Astrocyte of the spinal cord (primary cell): Measurements from ENCODE around the gene PPP1R12B.
"Not testable (repeated sequence)": the region's sequence is repeated elsewhere in the genome, so short reads cannot be mapped to it uniquely, and the experiment has no call there.

Experiments
- DNase-seq: peaks from one replicate; pipeline ENCODE4 v3.0.0; 2011; ENCODE audit warnings: low read depth, low spot score
- H3K4me3 ChIP-seq: 2 replicates; pipeline ENCODE4 v1.5.1; 2011; ENCODE audit warnings: low read depth, mild to moderate bottlenecking, low read length, moderate library complexity
- in situ Hi-C: cut with HindIII; loops from 2 replicates; pipeline ENCODE4 v1.10.0; 2017; ENCODE audit warnings: low sequenced_read_pairs
- TF ChIP-seq, protein P1 (sequence below): IDR thresholded peaks from 2 replicates; pipeline ENCODE4 v1.5.1; 2012; ENCODE audit warnings: low read depth, mild to moderate bottlenecking, low read length, inconsistent platforms

PPP1R12B gene

DNA sequence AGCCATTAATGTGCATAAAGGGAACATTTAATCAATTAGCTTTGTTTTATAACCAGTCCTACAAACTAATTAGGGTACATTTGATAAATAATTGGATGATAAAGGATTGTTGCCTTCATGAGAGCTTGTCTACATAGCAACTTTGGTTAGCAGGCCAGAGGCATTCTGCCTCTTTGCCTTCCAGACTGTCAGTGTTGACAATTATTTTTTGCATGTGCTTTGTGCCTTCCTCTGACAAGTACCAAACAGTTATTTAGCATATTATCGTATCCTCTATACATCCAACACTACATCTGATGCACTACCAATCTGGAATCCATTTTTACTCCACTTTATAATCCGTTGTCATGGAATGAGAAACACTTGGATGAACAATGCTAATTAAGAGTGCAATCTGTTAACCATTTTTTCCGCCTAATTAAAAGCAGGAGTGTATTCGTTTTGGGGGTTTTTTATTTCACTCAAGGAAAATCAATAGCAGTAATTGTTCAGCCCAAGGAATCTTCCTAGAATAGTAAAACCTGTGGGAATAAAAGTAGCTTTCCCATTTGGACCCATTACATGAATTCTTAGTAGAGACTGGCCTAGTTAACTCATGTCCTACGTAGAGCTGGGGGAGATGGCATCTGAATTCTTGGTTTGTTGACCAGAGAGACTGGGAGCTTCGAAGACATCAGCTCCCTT is 196.4 kb downstream of the PPP1R12B start:
- DNase-seq, in situ Hi-C loops, H3K4me3 ChIP-seq: not testable (repeated sequence)

DNA sequence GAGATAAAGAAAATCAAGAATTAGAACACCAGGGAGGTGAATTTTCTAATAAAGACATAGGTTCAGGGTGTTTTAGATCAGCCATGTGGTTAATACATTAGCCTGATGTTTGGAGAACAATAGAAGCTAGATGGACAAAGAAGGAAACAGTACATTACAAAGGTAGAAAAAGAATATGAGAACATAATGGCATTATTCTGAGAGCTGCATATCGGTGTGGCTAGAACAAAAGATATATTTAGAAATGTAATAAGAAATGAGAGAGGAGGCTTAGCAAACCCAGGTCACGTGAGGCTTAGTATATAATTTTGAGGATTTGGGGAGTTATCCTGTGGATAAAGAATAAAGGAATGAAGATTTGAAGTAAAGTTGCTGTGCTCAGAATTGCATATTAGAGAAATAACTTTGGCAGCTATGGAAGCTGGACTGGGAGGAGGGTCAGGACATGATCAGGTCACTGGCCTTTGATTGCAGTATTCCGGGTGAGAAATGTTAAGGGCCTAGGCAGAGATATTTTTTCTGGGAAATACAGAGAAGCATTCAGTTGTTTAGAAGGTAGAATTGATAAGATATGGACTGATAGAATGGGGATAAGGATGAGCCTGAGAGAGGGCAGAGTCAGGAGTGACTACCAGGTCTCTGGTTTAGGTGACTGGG is 197.3 kb downstream of the PPP1R12B start:
- in situ Hi-C loops, H3K4me3 ChIP-seq, DNase-seq: not testable (repeated sequence)

DNA sequence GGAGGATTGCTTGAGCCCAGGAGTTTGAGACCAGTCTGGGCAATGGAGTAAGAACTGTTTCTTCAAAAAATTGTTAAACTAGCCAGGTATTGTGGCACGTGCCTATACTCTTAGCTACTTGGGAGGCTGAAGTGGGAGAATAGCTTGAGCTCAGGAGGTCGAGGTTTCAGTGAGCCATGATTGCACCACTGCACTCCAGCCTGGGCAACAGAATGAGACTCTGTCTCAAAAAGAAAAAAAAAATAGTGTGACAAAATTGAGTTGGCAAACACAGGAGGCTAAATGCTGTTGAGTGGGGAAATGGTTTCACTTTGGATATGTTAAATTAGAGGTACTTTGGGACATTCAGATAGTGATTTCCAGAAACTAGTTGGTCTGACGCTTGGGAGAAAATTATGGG is 197.9 kb downstream of the PPP1R12B start:
- H3K4me3 ChIP-seq, DNase-seq, in situ Hi-C loops: not testable (repeated sequence)

DNA sequence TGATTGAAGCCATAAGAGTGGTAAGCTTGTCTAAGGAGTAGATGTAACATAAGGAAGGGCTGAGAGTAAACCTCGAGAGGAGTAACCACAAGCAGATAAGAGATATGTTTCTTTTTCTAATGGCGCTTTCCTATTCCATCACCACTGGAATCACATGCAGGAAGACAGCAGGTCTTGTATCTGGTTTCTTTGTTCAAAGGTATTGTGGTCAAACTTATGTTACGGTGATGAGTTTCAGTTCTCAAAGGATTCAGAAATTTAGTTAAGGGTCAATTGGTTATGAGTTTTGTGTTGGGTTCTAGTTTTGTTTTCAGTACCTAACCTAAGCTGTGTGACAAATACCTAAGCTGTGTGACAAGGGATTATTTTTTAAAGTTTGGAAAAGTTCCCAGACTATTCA is 198.3 kb downstream of the PPP1R12B start:
- H3K4me3 ChIP-seq, in situ Hi-C loops: not testable (repeated sequence)

DNA sequence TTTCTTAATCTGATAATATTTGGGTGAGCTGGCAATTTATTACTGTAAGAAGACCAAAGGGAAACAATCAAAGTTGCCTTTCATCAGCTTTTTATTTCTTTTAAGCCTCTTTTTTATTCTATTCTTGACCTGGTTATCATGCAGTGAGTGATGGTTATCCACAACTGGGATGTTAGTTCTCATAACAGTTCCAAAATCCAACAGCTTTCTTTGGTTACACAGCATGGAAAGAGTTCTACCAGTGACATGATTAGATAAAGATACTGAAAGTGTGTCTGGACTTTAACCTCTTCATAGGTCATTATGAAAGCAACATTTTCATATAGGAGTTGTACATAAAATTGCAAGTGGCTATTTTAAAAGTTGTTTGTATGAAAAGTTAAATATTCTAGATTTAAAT is 198.7 kb downstream of the PPP1R12B start:
- in situ Hi-C loops: no loop called here
- no peak overlapping the region for H3K4me3 ChIP-seq
- TF ChIP-seq, protein P1, sequence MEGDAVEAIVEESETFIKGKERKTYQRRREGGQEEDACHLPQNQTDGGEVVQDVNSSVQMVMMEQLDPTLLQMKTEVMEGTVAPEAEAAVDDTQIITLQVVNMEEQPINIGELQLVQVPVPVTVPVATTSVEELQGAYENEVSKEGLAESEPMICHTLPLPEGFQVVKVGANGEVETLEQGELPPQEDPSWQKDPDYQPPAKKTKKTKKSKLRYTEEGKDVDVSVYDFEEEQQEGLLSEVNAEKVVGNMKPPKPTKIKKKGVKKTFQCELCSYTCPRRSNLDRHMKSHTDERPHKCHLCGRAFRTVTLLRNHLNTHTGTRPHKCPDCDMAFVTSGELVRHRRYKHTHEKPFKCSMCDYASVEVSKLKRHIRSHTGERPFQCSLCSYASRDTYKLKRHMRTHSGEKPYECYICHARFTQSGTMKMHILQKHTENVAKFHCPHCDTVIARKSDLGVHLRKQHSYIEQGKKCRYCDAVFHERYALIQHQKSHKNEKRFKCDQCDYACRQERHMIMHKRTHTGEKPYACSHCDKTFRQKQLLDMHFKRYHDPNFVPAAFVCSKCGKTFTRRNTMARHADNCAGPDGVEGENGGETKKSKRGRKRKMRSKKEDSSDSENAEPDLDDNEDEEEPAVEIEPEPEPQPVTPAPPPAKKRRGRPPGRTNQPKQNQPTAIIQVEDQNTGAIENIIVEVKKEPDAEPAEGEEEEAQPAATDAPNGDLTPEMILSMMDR: no peak
- DNase-seq: no peak

More for the DNA sequence above, 198.3 kb downstream of the PPP1R12B start:
- DNase-seq: not testable (repeated sequence)

DNA sequence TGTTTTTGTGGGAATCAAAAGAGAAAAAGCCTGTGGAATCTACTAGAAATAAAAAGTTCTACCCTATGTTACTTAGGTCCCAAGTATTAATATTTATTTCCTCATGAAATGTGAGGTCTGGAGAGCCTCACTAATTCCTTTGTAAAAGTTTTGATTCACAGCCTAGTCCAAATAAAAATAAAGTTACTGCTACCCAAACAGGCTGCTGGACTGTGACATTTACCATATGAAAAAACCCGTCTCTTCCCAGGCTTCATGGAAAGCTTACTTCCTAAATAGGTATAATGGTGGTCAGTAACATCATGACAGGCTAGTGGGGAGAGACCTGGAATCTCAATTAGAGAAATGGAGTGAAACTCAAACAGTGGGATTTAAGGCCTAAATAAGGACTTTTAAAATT is 201.6 kb downstream of the PPP1R12B start:
- H3K4me3 ChIP-seq, DNase-seq, in situ Hi-C loops: not testable (repeated sequence)

DNA sequence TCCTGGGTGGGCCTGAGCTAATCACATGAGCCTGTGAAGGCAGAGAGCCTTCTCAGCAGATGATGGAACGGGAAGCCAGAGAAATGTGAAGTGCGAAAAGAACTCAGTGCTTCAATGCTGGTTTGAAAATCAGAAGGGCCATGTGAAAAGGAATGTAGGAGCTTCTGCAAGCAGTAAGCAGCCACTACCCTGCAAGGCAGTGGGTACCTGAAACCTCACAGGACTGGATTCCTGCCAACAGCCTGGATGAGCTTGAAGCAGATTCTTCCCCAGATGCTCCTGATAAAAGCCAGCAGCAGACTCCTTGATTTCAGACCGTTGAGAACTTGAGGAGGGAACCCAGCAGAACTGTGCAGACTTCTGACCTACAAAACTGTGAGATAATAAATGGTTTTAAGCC is 203.2 kb downstream of the PPP1R12B start:
- no peak for DNase-seq

DNA sequence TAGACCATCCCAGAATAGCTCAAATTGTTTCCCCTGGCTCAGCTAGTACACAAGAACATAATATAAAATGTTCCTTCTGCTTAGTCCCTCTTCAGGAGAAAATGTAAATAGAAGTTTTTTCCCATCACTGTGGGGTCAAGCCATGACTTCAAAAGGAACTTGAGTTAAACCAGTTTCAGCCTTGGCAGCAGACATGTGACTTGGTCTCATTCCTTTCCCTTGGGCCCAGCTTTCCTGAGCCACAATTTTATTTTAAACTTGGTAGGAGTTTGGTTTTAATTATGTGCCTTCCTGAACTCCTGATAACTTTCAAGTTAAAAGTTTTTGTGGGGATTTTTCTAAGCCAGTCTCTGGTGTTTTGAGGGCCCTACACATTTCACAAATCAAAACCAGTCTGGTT is 204.1 kb downstream of the PPP1R12B start:
- DNase-seq, in situ Hi-C loops, H3K4me3 ChIP-seq: not testable (repeated sequence)

More for the DNA sequence above, 203.2 kb downstream of the PPP1R12B start:
- TF ChIP-seq, protein P1: no peak
- H3K4me3 ChIP-seq: no peak overlapping the region
- in situ Hi-C loops: no loop called here

DNA sequence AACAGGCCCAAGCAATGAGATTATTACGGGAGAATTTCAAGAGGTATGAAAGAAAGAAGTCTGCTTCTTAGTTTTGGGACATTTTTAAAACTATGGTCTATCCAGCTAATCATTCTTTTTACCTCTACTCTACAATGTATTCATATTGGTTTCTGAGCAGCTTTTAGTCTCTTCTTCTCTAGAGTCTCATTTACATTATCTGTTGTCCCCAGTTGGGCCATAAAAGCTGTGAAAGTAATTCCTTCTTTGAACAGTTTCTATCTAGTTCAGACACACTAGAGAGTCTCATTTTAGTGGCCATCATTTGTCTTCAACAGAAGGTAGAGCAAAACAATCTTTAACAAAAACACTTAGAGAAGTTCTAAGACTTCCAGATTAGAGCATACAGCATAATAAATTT is 204.6 kb downstream of the PPP1R12B start:
- DNase-seq, H3K4me3 ChIP-seq, in situ Hi-C loops: not testable (repeated sequence)

DNA sequence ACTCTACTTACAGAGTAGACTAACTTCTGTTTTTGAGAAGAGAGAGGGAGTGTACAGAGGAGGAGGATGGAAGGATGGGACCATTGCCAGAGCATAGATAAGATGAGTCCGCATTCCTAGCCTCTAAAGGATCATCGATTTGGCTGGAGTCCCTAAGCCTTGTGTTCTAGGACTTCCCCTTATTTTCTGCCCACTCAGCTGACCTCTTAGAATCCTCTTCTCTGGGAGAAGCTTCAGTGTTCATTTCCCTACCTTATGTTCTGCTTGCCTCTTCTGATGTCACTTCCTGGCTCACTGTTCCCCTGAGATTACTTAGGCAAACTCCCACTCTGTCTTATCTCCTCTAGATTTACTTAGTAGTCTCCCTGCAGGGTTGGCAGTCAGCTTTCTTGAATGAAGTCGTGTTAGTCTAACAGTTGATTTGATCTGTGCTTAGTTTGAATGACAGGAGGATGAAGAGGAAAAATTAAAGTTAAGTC is 205.1 kb downstream of the PPP1R12B start:
- in situ Hi-C loops: no loop called here
- DNase-seq: peak; percentile 35
- H3K4me3 ChIP-seq: no peak overlapping the region
- TF ChIP-seq, protein P1: no peak

DNA sequence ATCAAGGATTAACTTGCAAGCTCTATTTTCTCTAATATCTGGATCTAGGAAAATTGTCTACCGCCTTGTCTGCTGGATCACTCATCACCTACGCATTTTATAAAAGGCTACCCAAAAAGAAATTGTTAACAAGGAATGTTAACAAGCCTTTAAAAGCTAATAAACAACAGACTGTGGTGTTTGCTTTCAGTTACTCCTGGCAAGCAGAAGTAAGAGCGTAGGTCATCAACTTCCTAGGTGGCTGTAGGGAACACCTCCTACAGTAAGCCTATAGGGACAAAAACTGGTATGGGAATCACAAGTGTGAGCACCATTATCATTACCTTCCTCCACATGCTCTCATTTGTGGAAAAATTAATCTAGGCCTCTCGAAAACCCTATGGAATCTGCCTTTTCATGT is 206.1 kb downstream of the PPP1R12B start:
- in situ Hi-C loops, DNase-seq, H3K4me3 ChIP-seq: not testable (repeated sequence)

DNA sequence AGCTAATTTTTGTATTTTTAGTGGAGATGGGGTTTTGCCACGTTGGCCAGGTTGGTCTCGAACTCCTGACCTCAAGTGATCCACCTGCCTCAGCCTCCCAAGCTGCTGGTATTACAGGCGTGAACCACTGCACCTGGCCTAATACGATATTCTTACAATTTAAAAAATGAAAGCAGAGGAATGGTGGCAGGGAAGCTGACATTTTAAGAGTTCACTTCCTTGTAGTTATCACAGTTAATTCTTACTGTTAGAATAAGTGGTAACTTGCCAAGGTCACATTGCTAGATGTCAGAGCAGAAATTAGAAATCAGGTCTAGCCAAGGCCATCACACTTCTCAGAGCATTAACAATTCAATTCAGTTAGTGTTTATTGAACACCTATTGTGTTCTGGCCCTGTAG is 207.5 kb downstream of the PPP1R12B start:
- in situ Hi-C loops, DNase-seq, H3K4me3 ChIP-seq: not testable (repeated sequence)

DNA sequence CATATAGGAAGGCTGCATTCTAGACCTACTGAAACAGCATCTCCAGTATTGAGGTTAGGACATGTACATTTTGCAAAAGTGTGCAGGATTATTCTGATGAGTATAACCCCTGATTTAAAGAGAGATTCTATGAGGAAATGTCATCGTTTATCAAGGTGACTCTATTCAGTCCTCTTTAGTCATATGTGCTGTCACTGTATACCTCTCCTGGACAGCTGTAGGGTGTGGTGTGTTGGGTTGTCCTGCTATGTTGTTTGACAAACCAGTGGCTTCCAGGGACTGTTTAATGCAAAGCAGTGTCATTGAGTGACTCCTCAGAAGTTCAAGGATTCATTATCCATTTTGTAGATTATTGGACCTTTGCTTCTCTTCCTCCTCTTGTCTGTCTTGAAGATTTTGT is 209.2 kb downstream of the PPP1R12B start:
- DNase-seq, H3K4me3 ChIP-seq, in situ Hi-C loops: not testable (repeated sequence)
